Activated CD8-positive, alpha-beta T cell treated with anti-CD3 and anti-CD28 coated beads for 36 hours (primary cell): ENCODE measurements around the gene SULT1A2. TPM values are rescaled to one million over a fixed set of nuclear protein-coding genes. Genes with fewer than 3 reads are reported as not detected.
A peak's percentile ranks its signal among the peaks of the same experiment; 100 is the strongest.
"Not testable (repeated sequence)": the region's sequence is repeated elsewhere in the genome, so short reads cannot be mapped to it uniquely, and the experiment has no call there.

Source experiments
- ATAC-seq: fragments of 200-7000 bp; cut with Tn5 transposase; one replicate; pipeline ENCODE4 v1.10.0; 2021; ENCODE audit warnings: mild to moderate bottlenecking, moderate library complexity
- CTCF ChIA-PET: fragments of 350-600 bp; sonication (Branson Sonifier 250); formaldehyde crosslinking; loops from one replicate; lab custom pipeline; 2021; ENCODE audit warnings: antibody characterized with exemption; lab: Charles Lee
- POLR2A ChIA-PET: fragments of 350-600 bp; sonication (Branson Sonifier 250); formaldehyde crosslinking; loops from one replicate; lab custom pipeline; 2021; ENCODE audit warnings: antibody characterized with exemption; lab: Charles Lee
- DNase-seq: peaks from one replicate; pipeline ENCODE4 v3.0.0-alpha.2; 2020
- H3K27ac Mint-ChIP-seq: one replicate; pipeline ENCODE4 v1.8.0; 2021; ENCODE audit warnings: mild to moderate bottlenecking, mixed read lengths
- H3K27me3 Mint-ChIP-seq: one replicate; pipeline ENCODE4 v1.8.0; 2021; ENCODE audit warnings: mixed read lengths
- H3K36me3 Mint-ChIP-seq: one replicate; pipeline ENCODE4 v1.8.0; 2021; ENCODE audit warnings: low read depth, mixed read lengths
- H3K4me1 Mint-ChIP-seq: one replicate; pipeline ENCODE4 v1.8.0; 2021; ENCODE audit warnings: low read depth, mixed read lengths
- H3K4me3 Mint-ChIP-seq: one replicate; pipeline ENCODE4 v1.8.0; 2021; ENCODE audit warnings: mild to moderate bottlenecking, moderate library complexity, mixed read lengths
- H3K9me3 Mint-ChIP-seq: one replicate; pipeline ENCODE4 v1.8.0; 2021; ENCODE audit warnings: mixed read lengths
- CTCF ChIP-seq: fragments of 200-600 bp; IDR thresholded peaks from one replicate; pipeline ENCODE4 v1.8.0; 2022; ENCODE audit warnings: antibody characterized with exemption, mild to moderate bottlenecking
- intact Hi-C: fragments of 100-400 bp; cut with micrococcal nuclease; formaldehyde crosslinking; loops from one replicate; pipeline ENCODE4 v1.10.0; 2022
- total RNA-seq, 2 experiments: library from RNA; stranded (reverse); gene quantifications; one replicate each; pipeline ENCODE4 v1.2.3, GENCODE V29; 2021

The SULT1A2 gene
- 1 to 10 TPM in 1 of 2 experiments, under 1 TPM in 1; 0.81 to 1.0 TPM for total RNA-seq

DNA sequence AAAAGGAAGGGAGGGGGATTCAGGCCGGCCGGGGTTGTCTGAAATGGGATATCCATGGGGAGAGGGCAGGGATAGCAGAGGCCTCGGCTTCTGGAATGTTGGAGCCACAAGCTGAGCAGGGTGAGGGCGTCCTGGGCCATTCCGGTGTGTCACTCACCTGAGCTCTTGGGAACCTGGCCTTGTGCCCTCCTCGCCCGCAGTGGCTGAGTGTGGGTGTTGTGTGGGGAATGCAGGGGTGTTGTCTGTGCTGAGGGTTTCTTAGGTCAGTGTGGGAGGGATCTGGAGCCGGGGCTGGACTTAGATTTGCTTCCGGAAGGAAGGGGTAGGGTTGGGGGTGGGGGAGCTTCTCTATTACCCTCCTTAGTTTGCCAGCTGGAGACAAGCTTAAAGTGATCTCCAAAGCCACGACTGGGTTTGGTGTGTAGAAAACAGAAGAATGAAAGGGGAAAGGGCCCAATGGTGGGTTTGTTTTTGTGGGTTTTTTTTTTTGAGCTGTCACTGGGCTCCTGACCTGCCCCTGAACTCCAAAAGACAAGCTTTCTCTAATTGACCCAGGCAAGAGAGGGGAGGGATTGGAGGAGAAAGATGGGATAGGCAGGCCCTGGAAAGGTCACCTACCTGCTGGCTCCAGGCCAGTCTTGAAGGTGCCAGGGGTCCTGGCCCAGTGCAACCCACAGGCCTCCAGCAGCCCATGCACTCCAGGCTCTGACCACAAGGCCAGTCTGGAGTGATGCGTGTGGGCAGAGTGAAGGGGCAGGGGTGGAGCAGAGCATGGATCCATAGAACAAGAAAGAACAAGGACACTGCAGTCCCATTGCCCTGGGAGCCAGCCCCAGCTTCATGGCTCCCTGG lies at the start of gene SULT1A2:
SULT1A2 (minus strand) TSS at position 211 of the 852 bp plus-strand sequence. CDS start 1,120 bp downstream, outside the sequence.
- no peak for DNase-seq
- ChIA-PET POLR2A (no interaction called here), CTCF (no interaction called here)
- Mint-ChIP-seq H3K27me3 (no peaks in the 10 kb centered on the region), H3K4me3 (no peak within 1 kb of the TSS), H3K4me1 (peaks cover 3% of the 10 kb centered on the region), H3K9me3 (no peaks in the 10 kb centered on the region), H3K36me3 (no peaks in the 10 kb centered on the region), H3K27ac (no peak within 1 kb of the TSS)
- no peak for TF ChIP-seq CTCF
- intact Hi-C loops: no loop called here
- no peak for ATAC-seq

DNA sequence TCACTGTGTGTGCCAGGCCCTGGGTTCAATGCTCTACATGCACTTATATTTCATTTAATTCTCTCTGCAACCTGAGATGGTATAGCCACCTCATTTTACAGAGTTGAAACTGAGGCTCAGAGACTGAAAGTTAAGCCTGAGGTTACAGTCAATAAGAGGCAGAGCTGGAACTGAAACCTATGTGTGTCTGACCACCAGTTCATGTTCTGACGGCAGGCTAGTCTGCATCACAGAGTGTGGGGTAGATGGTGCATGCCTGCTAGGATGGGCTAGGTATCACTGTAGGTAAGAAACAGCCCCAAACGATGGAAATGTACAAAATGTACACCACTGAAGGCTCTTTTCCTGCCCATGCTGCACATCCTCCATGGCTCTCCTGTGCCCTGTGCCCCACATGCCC lies 43.1 kb upstream of the SULT1A2 start:
- intact Hi-C loops, H3K36me3 Mint-ChIP-seq, DNase-seq, H3K27me3 Mint-ChIP-seq, H3K4me1 Mint-ChIP-seq, H3K4me3 Mint-ChIP-seq, POLR2A ChIA-PET, CTCF ChIA-PET, ATAC-seq, H3K9me3 Mint-ChIP-seq, H3K27ac Mint-ChIP-seq: not testable (repeated sequence)

DNA sequence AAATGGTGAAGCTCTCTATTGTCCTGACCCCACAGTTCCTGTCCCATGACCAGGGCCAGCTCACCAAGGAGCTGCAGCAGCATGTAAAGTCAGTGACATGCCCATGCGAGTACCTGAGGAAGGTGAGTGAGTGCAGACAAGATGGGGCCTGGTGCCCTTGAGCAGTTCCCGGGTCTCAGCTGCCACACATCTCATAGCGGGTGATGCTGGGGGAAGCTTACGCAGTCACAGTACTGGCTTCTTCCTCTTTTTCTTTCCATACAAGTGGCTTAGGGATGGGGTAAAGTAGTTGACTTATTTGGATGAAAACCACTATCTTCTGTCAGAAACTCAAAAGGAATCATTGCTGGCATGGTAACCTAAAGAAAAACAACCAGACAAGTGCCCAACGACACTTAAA lies 41.5 kb upstream of the SULT1A2 start:
- H3K27me3 Mint-ChIP-seq, H3K4me1 Mint-ChIP-seq, H3K9me3 Mint-ChIP-seq, POLR2A ChIA-PET, intact Hi-C loops, ATAC-seq, DNase-seq, CTCF ChIA-PET, H3K4me3 Mint-ChIP-seq, H3K27ac Mint-ChIP-seq, H3K36me3 Mint-ChIP-seq: not testable (repeated sequence)

DNA sequence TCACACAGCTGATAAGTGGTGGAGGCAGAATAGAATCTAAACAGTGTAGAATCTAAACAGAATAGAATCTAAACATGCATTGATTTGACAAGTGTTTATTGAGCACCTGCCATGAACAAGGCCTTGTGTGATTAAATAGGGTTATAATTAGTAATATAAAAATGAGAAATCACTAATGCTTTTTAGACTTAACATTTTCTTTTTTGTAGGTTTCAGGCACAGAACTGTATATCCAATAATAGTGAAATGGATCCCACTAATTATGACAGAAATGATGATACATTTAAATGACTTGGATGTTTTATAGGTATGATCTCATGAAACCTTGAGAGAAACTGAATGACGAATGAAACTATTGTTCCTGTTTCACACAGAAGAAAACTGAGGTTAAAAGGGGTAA lies 40.9 kb upstream of the SULT1A2 start, which contains the start of gene NPIPB8:
NPIPB8 (plus strand) TSS at position 301 of the 400 bp plus-strand sequence. CDS start 296 bp downstream, outside the sequence.
- intact Hi-C loops, DNase-seq, H3K9me3 Mint-ChIP-seq, ATAC-seq, POLR2A ChIA-PET, H3K27me3 Mint-ChIP-seq, H3K36me3 Mint-ChIP-seq, H3K27ac Mint-ChIP-seq, H3K4me3 Mint-ChIP-seq, CTCF ChIA-PET, H3K4me1 Mint-ChIP-seq: not testable (repeated sequence)

- H3K36me3 Mint-ChIP-seq, H3K27me3 Mint-ChIP-seq, CTCF ChIA-PET, H3K9me3 Mint-ChIP-seq, POLR2A ChIA-PET, DNase-seq, ATAC-seq, H3K4me3 Mint-ChIP-seq, H3K4me1 Mint-ChIP-seq, intact Hi-C loops, H3K27ac Mint-ChIP-seq: not testable (repeated sequence)
These were observed 39.4 kb upstream of the SULT1A2 start for GRCh38 chr16:28636093-28636823.

GRCh38 chr16:28630905-28631304 lies 34.1 kb upstream of the SULT1A2 start:
- H3K4me3 Mint-ChIP-seq, CTCF ChIA-PET, ATAC-seq: not testable (repeated sequence)

GRCh38 chr16:28623172-28623711 lies 26.4 kb upstream of the SULT1A2 start:
- Mint-ChIP-seq H3K4me3 (peak overlapping the region; percentile 91), H3K27me3 (no peaks in the 10 kb centered on the region), H3K36me3 (peaks cover 11% of the 10 kb centered on the region), H3K4me1 (peaks cover 11% of the 10 kb centered on the region), H3K9me3 (no peaks in the 10 kb centered on the region), H3K27ac (peak overlapping the region; percentile 88)
- CTCF ChIA-PET: interaction anchor here (0.6 to 1.2 kb wide), 2 partner anchors 13 to 430 kb away, joined by 3 to 5 read pairs; partner anchors contain the start of gene SULT1A1
- intact Hi-C loops: no loop called here
- ATAC-seq: peak; percentile 94
- peak; percentile 80 for DNase-seq
- POLR2A ChIA-PET: no interaction called here
- TF ChIP-seq CTCF: no peak

More at GRCh38 chr16:28630905-28631304, 34.1 kb upstream of the SULT1A2 start:
- H3K4me1 Mint-ChIP-seq, H3K36me3 Mint-ChIP-seq, intact Hi-C loops, POLR2A ChIA-PET, DNase-seq, H3K9me3 Mint-ChIP-seq, H3K27ac Mint-ChIP-seq, H3K27me3 Mint-ChIP-seq: not testable (repeated sequence)

- peaks cover 11% of the 10 kb centered on the region for H3K36me3 Mint-ChIP-seq
- H3K9me3 Mint-ChIP-seq, POLR2A ChIA-PET, DNase-seq, H3K27me3 Mint-ChIP-seq, intact Hi-C loops: not testable (repeated sequence)
- peak overlapping the region; percentile 88 for H3K27ac Mint-ChIP-seq
- CTCF ChIA-PET: interaction anchor here (1.2 kb wide), 1 partner anchor 13 kb away, joined by 5 read pairs; the partner anchor contains the start of gene SULT1A1
- H3K4me1 Mint-ChIP-seq: peaks cover 11% of the 10 kb centered on the region
- peak overlapping the region; percentile 91 for H3K4me3 Mint-ChIP-seq
- peak; percentile 7 for ATAC-seq
These were observed 25.8 kb upstream of the SULT1A2 start for GRCh38 chr16:28622532-28623171.
